ENCODE results near the gene GADD45G.

Gene GADD45G, protein sequence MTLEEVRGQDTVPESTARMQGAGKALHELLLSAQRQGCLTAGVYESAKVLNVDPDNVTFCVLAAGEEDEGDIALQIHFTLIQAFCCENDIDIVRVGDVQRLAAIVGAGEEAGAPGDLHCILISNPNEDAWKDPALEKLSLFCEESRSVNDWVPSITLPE

DNA sequence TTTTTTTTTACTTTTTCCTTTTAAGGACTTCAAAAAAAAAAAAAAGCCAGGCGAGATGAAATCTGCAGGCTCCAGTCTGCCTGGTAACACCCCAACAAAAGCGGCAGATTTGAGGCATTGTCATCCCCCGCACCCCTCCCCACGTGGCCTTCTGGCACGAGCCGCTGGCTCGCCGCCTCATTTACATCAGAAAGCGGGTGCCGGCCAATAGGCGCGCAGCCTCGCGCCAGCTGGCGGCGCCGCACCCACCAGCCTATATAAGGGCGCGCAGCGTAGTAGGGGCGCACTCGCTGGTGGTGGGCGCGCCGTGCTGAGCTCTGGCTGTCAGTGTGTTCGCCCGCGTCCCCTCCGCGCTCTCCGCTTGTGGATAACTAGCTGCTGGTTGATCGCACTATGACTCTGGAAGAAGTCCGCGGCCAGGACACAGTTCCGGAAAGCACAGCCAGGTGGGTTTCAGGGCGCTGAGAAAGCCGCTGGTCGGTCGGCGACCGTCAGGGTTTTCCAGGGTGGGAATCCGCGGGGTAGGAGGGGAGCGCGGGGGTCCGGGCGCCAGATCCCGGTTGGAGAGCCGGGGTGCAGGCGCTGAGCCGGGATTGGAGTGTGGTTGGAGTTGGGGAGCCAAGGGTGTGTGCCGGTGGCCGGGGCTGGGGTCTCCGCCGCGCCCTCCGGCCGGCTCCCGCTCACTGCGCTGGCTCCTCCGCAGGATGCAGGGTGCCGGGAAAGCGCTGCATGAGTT is at the start of gene GADD45G:
Gene GADD45G (plus strand): TSS at position 284 of the 736 bp plus-strand sequence. CDS start 110 bp downstream, at position 394.
- DNase-seq: peak; percentile 92

DNA sequence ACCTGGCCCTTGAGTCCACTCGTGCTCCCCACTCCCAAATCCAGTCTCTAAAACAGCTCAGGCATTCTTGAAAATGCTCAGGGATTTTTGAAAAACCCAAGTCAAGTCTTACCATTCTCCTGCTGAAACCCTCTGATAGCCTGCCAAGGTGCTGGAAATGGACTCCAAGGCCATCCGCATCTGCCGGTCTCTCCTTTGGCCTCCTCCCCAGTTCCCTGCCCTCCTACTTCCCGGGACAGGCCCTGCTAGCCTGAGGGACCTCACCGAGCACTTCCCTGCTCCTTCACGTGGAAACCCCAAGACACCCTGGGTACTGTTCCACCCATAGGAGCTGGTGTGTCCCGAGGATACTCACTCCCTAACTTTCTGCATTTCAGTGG is 49.8 kb upstream of the GADD45G start:
- DNase-seq: no peak

DNA sequence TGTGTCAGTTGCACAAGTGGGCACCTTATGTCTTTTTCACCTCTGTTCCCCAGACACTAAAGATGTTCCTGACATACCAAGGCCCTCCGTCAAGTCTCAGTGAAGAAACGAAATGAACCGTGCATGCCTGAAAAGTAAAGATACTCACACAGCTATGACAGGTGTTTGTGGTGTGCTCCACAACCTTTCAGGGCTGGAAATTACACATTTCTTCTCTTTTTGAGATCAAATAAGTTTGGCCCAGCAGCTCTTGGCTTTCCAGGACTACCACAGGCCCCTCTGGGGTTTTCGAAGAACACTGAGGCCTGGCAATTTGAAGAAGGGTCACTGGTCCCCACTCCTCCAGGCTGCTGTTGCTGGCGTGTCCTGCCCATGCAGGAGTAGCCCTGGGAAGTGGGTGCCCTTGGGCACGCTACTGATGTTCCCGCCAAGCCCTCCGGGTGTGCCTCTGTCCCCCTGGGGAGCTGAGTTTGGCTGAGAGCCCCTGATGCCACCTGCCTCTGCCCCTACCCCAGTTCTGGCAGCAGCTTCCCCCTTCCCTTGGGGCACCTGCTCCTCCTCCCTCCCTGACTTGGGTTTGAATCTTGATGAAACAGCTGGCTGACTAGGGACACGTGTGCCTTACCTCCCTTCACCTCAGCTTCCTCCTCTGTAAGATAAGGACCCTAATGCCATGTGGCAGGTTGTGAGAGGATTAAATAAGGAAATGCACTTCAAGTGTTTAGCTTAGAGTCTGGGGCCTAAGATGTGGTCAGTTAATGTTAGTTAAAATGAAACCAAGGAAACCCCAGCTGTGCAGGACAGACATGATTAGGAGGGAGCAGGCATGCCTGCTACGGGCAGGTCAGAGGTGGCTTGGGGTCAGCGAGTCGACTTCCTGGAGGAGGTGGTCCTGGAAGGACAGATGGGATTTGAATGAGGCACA is 49.1 kb upstream of the GADD45G start:
- no peak for DNase-seq

DNA sequence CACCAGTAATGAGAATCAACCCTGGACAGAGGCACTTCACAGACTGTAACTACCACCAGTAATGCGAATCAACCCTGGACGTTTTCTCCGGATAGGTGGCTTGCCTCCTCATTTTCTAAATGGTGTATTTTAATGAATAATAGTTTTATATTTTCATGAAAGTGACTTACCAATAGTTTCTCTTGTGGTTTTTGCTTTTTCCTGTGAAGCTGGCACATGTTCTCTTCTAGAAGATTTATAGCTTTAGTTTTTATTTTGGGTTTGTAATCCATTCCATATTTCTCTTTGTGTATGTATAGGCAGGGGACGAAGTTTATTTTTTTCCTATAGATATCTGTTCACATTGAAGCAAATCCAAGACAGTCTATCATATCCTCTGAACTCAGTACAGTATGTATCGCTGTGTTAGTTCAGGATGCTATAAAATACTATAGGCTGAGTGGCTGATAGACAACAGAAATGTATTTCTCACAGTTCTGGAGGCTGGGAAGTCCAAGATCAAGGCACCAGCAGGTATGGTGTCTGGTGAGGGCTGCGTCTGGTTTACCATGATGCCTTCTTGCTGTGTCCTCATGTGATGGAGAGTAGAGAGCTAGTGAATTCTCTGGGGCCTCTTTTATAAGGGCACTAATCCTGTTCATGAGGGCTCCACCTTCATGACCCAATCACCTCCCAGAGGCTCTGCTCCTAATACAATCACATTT is 46.5 kb upstream of the GADD45G start:
- DNase-seq: no peak

DNA sequence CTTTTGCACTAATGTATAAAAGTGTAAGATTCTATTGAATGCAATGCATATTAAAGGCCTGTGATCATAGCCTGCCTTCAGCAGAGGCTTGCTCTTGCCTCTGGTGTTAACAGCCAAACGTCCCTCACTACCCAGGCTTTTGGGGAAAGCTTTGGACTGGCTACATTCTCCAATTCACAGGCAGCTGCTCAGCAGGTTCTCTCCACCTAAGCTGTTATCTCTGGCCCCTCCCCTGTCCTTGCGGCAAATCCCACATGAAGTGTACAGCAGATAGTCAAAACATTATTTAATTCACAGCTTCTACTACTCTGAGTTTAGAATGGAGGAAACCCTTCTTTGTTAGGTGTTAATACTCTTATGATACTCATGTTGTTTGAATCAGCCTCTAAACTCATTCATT is 45.9 kb upstream of the GADD45G start:
- no peak for DNase-seq

DNA sequence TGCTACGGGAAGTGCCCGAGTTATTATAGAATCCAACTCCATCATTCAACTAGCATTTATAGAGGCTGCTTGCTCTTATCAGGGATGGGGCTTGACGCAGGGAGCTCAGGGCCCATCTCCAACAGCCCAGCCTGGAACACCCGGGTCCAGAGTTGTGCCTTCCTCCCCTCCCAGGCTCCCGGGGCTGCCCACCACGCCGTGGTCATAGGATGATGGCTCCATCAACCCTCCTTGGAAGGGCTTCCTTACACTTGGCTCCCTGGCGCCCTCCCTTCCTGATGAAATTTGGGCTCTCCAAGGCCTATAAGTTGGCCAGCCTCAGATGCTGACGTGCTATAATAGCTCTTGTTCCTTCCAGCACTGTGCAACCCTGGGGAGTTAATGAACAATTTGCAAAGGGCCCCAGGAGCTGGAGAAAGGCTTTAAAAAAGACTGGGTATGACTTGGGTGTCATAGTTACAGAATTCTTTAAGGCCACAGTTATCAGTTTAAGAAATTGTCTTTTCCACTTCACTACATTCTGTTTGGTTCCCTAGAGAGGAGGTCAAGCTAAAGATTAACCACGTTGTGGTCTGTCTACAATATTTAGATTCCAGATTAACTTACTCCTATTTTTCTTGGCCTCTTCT is 42.5 kb upstream of the GADD45G start:
- DNase-seq: no peak

DNA sequence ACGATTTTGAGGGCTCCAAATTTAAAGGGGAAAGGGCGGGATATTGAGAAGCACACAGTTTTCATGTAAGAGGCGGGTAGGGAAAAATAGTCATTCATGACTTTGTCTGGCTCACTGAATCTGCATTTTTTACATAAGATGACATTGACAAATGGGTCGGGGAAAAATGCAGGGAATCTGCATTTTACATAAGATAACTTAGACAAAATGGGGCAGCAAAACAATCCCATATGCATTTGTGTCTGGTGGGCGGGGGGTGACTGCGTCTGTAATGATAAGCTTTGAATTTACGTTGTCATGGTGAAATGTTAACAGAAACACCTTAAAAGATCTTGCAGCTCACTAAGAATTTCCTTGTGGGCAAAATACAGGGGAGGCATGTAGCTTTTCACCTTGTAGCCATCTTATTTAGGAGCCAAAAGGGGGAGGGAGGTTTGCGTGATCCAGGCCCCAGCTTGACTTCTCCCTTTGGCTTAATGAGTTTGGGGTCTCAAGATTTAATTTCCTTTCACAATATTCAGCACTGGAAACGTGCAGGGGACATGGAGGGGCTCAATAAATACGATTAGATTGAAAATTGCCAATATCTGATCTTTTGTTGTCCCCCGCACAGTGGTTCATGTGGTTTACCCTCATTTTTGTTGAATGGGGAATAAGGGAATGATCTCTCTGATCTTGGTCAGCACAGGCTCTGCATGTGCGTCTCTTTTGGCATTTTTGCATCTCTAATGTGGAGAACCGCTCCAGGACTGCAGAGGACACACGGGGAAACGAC is 41.1 kb upstream of the GADD45G start:
- no peak for DNase-seq

DNA sequence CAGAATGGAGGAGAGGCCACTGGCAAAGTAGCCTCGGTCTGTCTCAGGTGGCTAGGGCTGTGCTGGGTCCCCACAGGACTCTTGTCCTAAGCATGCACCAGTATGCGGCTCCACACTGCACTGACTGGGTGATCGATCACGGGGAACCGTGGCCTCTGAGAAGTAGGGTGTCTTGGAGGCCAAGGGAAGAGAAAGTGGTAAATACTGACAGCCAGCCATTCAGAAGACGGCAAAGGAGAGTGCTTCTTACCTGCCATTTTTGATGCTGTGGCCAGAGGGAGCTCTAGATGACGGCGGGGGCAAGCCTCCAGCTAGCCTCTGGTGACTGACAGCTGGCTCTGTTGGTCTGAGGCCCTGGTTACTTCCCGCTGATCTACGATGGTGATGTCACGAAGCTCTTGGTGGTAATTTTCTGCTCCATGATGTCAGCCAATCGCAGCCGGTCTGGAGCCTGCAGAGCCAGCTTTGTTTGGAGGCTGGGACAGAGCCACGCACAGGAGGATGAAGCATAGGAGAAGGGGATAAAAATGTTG is 40.4 kb upstream of the GADD45G start:
- no peak for DNase-seq

DNA sequence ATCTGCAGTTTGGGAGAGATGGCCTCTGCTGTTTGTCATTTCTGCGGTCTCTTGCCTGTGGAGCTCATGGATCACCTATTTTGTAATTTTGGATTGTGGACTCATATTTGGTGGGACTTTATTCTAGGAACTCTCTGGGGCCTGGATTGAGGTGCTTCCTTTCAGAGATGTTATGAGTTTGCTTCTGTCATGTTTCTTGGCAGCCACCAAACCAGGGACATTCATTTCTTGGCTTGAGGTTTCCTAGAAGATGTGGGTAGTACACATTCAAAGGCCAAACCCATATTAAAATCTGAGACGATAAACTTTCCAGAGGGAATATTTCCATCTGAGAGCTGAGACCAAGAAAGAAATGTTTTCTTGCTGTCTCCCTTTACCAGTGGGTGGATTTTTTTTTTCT is 37.2 kb upstream of the GADD45G start:
- no peak for DNase-seq

DNA sequence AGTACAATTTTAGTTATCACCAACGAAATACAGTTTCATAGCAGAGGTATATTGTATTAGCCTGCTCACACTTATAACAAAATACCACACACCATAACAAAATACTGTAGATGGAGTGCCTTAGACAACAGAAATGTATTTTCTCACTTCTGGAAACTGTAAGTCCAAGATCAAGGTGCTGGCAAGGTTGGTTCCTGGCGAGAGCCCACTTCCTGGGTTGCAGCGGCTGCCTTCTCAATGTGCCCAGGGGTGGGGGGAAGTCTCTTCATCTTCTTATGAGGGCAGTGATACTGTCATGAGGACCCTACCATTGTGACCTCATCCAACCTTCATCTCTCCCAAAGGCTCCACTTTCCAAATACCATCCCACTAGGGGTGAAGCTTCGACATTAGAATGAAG is 30.5 kb upstream of the GADD45G start:
- no peak for DNase-seq

DNA sequence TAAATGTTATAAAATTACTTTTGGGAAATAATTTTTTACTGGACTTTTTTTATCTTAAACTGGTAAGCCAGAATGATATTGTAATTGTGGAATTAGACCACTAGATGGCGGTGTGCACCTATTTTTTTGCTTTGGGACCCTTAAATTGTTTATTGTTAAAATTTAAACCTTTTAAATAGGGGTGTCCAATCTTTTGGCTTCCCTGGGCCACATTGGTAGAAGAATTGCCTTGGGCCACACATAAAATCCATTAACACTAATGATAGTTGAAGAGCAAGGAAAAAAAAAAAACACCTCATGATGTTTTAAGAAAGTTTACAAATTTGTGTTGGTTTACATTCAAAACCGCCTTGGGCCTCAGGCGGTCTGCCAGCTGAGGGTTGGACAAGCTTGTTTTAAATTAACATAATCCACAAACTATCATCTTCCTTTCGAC is 28.4 kb upstream of the GADD45G start:
- DNase-seq: no peak

DNA sequence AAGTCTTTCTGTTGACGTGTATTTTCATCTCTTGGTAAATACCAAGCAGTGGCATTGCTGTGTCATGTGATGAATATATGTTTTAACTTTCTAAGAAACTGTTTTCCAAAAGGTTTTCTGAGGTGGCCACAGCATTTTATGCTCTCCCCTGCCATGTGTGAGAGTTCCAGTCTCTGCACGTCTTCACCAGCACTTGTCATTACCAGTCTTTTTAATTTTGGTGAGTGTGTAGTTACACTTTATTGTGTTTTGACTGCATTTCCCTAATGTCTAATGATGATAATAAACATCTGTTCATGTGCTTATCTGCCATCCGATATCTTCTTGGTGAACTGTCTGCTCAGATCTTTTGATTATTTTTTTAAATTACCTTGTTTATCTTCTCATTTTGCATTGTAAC is 27.4 kb upstream of the GADD45G start:
- DNase-seq: no peak

DNA sequence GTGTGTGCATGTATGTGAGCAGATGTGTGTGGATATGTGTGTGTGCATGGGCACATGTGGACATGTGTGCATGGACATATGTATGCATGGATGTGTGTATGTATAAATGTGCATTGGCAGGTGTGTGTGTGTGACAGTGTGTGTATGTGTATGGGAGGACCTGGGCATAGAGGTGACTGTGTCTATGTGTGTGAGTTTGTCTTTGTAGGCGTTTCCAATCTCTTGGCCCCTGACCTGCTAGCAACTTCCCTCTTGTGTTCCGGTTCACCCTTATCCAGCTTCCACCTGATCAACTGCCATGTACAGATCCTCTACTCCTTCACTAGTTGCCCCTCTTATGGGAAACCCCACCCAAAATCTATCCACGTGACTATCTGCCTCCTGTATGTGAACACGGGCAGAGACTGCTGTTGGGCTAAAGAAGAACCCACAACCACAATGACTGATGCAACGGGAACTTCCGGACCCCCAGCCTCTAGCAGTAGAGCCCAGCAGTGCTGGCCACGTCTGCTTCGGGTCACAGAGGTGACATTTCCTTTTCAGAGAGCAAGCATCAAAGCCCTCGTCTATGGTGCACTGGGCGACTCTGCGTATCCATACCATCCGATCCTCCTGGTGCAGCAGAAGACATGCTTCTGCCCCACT is 24.9 kb upstream of the GADD45G start:
- DNase-seq: no peak

DNA sequence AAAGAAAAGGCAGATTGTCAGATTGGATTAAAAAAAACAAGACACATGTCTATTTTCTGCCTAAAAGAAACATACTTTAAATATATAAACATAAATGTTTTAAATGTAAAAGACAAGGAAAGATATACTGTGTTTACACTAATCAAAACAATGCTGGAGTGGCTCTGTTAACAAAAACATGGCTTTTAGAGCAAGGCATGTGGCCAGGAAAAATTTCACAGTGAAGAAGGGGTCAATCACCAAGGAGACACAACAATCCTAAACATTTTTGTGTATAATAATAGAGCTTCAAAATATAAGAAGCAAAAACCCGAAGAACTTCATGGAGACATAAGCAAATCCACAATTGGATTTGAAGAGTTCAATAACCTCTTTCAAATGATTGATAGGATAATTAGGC is 18.5 kb upstream of the GADD45G start:
- DNase-seq: no peak

DNA sequence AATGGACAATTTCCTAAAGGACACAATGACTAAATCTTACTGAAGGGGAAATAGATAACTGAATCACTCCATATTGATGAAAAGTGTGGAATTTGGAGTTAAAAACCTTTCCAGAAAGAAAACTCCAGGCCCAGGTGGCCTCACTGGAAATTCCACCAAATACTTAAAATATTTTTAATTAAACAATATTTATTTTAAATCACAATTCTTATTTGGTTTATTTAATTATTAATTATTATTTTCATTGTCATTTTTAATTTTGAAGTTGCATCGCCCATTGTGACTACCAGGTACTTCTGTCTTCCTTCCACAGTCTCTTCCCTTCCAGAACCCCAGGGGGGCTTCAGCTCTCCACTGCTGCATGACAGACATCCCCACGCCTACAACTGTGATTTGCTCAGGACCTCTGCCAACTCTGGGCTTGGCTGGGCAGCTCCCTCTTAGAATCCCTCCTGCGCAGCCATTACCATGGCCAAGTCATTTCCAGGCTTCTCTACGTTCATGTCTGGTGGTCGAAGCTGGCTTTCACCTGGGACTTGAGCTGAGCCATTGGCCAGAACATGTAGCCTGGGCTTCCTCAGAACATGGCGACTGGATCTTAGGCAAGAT is 16.4 kb upstream of the GADD45G start:
- no peak for DNase-seq

DNA sequence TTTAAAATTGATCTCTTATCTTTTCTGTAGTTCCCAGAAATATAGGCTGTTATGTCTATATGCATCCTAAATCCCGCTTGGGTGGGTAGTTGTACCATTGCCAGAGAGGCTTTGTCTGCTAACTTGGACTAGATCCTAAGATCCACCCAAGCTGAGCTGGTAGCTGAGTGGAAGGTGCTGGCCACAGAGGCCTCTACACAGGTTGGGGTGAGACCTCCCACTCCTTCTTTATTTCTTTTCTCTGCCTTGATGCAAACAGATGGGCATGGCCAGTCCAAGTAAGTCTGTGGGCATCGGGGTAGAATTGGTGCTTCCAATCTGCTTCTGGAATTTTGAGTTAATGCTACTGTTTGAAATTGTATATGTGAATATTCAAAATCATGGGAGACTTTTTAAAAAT is 14.4 kb upstream of the GADD45G start:
- DNase-seq: no peak

DNA sequence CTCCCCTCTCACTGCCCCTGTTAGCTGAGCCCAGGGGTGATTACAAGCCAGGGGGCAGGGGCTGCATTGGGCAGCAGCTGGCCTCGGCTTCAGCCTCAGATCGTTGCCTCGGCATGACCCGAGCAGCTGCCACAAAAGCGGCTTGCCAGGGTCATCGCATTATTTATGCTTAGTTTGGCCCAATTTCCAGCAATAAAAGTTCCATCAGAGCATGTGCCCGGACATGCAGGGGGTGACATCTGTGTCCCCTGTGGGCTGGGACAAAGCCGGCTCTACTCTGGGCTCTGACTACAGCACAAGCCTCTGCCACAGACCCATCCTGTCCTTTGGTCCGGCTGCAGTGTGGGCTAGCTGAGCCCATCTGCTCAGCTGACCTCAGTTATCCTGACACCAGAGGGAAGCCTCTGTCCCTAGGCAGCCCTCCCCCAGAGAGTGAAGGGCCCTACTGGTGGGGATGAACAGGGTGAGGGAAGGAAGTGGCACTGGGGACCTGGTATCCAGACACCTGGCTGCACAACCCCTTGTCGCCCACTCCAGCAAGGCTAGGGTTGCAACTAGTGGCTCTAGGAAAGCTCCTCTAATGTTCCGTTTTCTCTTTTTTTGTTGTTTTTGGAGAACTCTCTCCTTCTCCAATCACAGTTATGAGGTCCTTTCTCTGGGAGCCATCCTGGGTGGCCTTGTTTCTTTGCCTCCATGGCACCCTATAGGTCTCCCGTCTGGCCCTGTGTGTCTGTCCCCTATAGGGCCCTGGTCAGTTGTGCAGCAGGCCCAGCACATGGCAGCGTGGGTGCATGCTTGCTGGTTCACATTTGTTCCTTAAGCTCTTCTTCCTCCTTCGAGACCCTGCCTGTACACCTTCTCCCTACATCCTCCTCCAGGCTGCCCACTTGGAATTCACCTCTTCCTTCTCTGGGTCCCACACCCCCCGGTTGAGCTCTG is 13.3 kb upstream of the GADD45G start:
- DNase-seq: no peak

DNA sequence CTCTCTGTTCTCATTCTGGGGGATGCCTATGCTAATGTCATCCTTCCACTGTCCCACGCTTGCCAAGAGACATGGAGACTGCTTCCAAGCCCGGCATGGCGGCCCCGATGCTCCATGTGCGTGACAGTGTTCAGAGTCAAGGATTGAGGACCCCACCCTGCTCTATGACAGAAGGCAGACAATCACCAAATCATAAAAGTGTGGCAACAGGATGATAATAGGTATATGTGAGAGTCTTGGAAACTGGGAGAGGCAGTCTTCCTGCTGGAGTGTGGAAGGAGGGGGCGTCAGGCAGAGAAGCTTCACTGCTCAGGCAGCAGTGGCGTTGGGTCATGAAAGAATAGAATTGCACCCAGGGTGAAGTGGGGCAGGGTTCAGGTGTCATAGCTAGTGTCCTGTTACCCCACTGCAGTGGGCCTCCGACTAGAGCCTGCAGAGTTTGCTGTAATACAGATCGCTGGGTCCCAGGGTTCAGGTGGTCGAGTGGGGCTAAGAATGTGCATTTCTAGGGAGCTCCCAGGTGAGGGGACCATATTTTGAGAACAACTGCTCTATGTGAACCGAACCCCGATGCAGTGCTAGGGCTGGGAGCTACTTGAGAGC is 12.5 kb upstream of the GADD45G start:
- DNase-seq: no peak
